Stimulated activated memory B cell treated with anti-CD40 and anti-IgM and Interleukin-4, amounts not matched to agents 10 μg/mL and 1 μg/mL and 100 μg/mL, for 72 hours (primary cell): Measurements from ENCODE around the gene CALR3.

Experiments
- ATAC-seq: fragments of 150-1000 bp; cut with Tn5 transposase; 2 replicates; pipeline ENCODE4 v1.10.0; 2021
- H3K27ac Mint-ChIP-seq: one replicate; pipeline ENCODE4 v1.8.0; 2022; ENCODE audit warnings: mild to moderate bottlenecking, mixed read lengths
- H3K27me3 Mint-ChIP-seq: one replicate; pipeline ENCODE4 v1.8.0; 2022; ENCODE audit warnings: mixed read lengths
- H3K36me3 Mint-ChIP-seq: one replicate; pipeline ENCODE4 v1.8.0; 2022; ENCODE audit warnings: mixed read lengths
- H3K4me1 Mint-ChIP-seq: one replicate; pipeline ENCODE4 v1.8.0; 2022; ENCODE audit warnings: mixed read lengths
- H3K4me3 Mint-ChIP-seq: one replicate; pipeline ENCODE4 v1.8.0; 2022; ENCODE audit warnings: mild to moderate bottlenecking, moderate library complexity, mixed read lengths
- H3K9me3 Mint-ChIP-seq: one replicate; pipeline ENCODE4 v1.8.0; 2022; ENCODE audit warnings: mixed read lengths

CALR3 gene

GRCh38 chr19:16529466-16530144 is 33.6 kb upstream of the CALR3 start:
- no peaks in the 10 kb centered on the region for H3K27me3 Mint-ChIP-seq
- no peaks in the 10 kb centered on the region for H3K4me1 Mint-ChIP-seq
- H3K9me3 Mint-ChIP-seq: no peaks in the 10 kb centered on the region
- H3K4me3 Mint-ChIP-seq: no peak overlapping the region
- peaks cover 62% of the 10 kb centered on the region for H3K36me3 Mint-ChIP-seq
- ATAC-seq: no peak
- H3K27ac Mint-ChIP-seq: no peak overlapping the region

GRCh38 chr19:16527971-16528521 is 32.1 kb upstream of the CALR3 start:
- no peak for ATAC-seq
- H3K9me3 Mint-ChIP-seq: no peaks in the 10 kb centered on the region
- peak overlapping the region; percentile 62 for H3K27ac Mint-ChIP-seq
- no peaks in the 10 kb centered on the region for H3K4me1 Mint-ChIP-seq
- no peak overlapping the region for H3K4me3 Mint-ChIP-seq
- peaks cover 59% of the 10 kb centered on the region for H3K36me3 Mint-ChIP-seq
- H3K27me3 Mint-ChIP-seq: no peaks in the 10 kb centered on the region

- Mint-ChIP-seq H3K4me1 (no peaks in the 10 kb centered on the region), H3K9me3 (no peaks in the 10 kb centered on the region), H3K4me3 (no peak overlapping the region), H3K27ac (peak overlapping the region; percentile 62), H3K27me3 (no peaks in the 10 kb centered on the region), H3K36me3 (peaks cover 61% of the 10 kb centered on the region)
- no peak for ATAC-seq
Measured at GRCh38 chr19:16527334-16527935, 31.5 kb upstream of the CALR3 start.

- no peak for ATAC-seq
- H3K36me3 Mint-ChIP-seq: peaks cover 58% of the 10 kb centered on the region
- H3K9me3 Mint-ChIP-seq: no peaks in the 10 kb centered on the region
- no peak overlapping the region for H3K4me3 Mint-ChIP-seq
- no peaks in the 10 kb centered on the region for H3K4me1 Mint-ChIP-seq
- no peak overlapping the region for H3K27ac Mint-ChIP-seq
- no peaks in the 10 kb centered on the region for H3K27me3 Mint-ChIP-seq
Measured at GRCh38 chr19:16525751-16526481, 29.9 kb upstream of the CALR3 start.

- H3K27me3 Mint-ChIP-seq: no peaks in the 10 kb centered on the region
- no peaks in the 10 kb centered on the region for H3K9me3 Mint-ChIP-seq
- H3K4me3 Mint-ChIP-seq: no peak overlapping the region
- ATAC-seq: peak; percentile 22
- H3K36me3 Mint-ChIP-seq: peaks cover 63% of the 10 kb centered on the region
- H3K27ac Mint-ChIP-seq: no peak overlapping the region
- H3K4me1 Mint-ChIP-seq: no peaks in the 10 kb centered on the region
Measured at GRCh38 chr19:16524991-16525734, 29.2 kb upstream of the CALR3 start.

- peaks cover 71% of the 10 kb centered on the region for H3K36me3 Mint-ChIP-seq
- no peaks in the 10 kb centered on the region for H3K9me3 Mint-ChIP-seq
- no peak overlapping the region for H3K4me3 Mint-ChIP-seq
- H3K4me1 Mint-ChIP-seq: no peaks in the 10 kb centered on the region
- H3K27ac Mint-ChIP-seq: no peak overlapping the region
- no peaks in the 10 kb centered on the region for H3K27me3 Mint-ChIP-seq
- ATAC-seq: no peak
Measured at GRCh38 chr19:16522559-16523377, 26.8 kb upstream of the CALR3 start.

- H3K9me3 Mint-ChIP-seq: no peaks in the 10 kb centered on the region
- no peak for ATAC-seq
- H3K27ac Mint-ChIP-seq: no peak overlapping the region
- H3K36me3 Mint-ChIP-seq: peaks cover 77% of the 10 kb centered on the region
- no peaks in the 10 kb centered on the region for H3K4me1 Mint-ChIP-seq
- no peak overlapping the region for H3K4me3 Mint-ChIP-seq
- no peaks in the 10 kb centered on the region for H3K27me3 Mint-ChIP-seq
Measured at GRCh38 chr19:16521715-16522289, 25.8 kb upstream of the CALR3 start.

GRCh38 chr19:16520986-16521624 is 25.1 kb upstream of the CALR3 start:
- H3K4me3 Mint-ChIP-seq: no peak overlapping the region
- H3K36me3 Mint-ChIP-seq: peaks cover 80% of the 10 kb centered on the region
- no peaks in the 10 kb centered on the region for H3K27me3 Mint-ChIP-seq
- ATAC-seq: no peak
- H3K4me1 Mint-ChIP-seq: no peaks in the 10 kb centered on the region
- no peak overlapping the region for H3K27ac Mint-ChIP-seq
- H3K9me3 Mint-ChIP-seq: no peaks in the 10 kb centered on the region

- ATAC-seq: no peak
- Mint-ChIP-seq H3K36me3 (peaks cover 74% of the 10 kb centered on the region), H3K4me3 (no peak overlapping the region), H3K27ac (no peak overlapping the region), H3K27me3 (no peaks in the 10 kb centered on the region), H3K9me3 (no peaks in the 10 kb centered on the region), H3K4me1 (no peaks in the 10 kb centered on the region)
Measured at GRCh38 chr19:16520074-16520973, 24.4 kb upstream of the CALR3 start.

- Mint-ChIP-seq H3K27me3 (no peaks in the 10 kb centered on the region), H3K4me3 (no peak overlapping the region), H3K36me3 (peaks cover 73% of the 10 kb centered on the region), H3K27ac (no peak overlapping the region), H3K4me1 (no peaks in the 10 kb centered on the region), H3K9me3 (no peaks in the 10 kb centered on the region)
- ATAC-seq: no peak
Measured at GRCh38 chr19:16519230-16519687, 23.3 kb upstream of the CALR3 start.

- Mint-ChIP-seq H3K36me3 (peaks cover 69% of the 10 kb centered on the region), H3K4me1 (no peaks in the 10 kb centered on the region), H3K4me3 (no peak overlapping the region), H3K27ac (no peak overlapping the region), H3K27me3 (no peaks in the 10 kb centered on the region), H3K9me3 (no peaks in the 10 kb centered on the region)
- no peak for ATAC-seq
Measured at GRCh38 chr19:16518483-16519229, 22.7 kb upstream of the CALR3 start.

GRCh38 chr19:16518061-16518460 is 22.1 kb upstream of the CALR3 start:
- peaks cover 69% of the 10 kb centered on the region for H3K36me3 Mint-ChIP-seq
- no peak overlapping the region for H3K27ac Mint-ChIP-seq
- H3K9me3 Mint-ChIP-seq: no peaks in the 10 kb centered on the region
- no peaks in the 10 kb centered on the region for H3K27me3 Mint-ChIP-seq
- no peaks in the 10 kb centered on the region for H3K4me1 Mint-ChIP-seq
- ATAC-seq: no peak
- H3K4me3 Mint-ChIP-seq: no peak overlapping the region
